Activated CD4-positive, alpha-beta T cell treated with anti-CD3 and anti-CD28 coated beads for 36 hours (primary cell): ENCODE data around the gene ATP6V0B. TPM values are rescaled to one million over a fixed set of nuclear protein-coding genes. Genes with fewer than 3 reads are reported as not detected.

Experiments
- ATAC-seq: fragments of 200-7000 bp; cut with Tn5 transposase; one replicate; pipeline ENCODE4 v1.10.0; 2021; ENCODE audit warnings: mild to moderate bottlenecking, moderate library complexity
- CTCF ChIA-PET: fragments of 350-600 bp; sonication (Branson Sonifier 250); formaldehyde crosslinking; loops from one replicate; lab custom pipeline; 2021; ENCODE audit warnings: antibody characterized with exemption; lab: Charles Lee
- POLR2A ChIA-PET: fragments of 350-600 bp; sonication (Branson Sonifier 250); formaldehyde crosslinking; loops from one replicate; lab custom pipeline; 2021; ENCODE audit warnings: antibody characterized with exemption, inconsistent platforms; lab: Charles Lee
- DNase-seq: peaks from one replicate; pipeline ENCODE4 v3.0.0-alpha.2; 2020
- H3K27ac Mint-ChIP-seq: one replicate; pipeline ENCODE4 v1.8.0; 2021; ENCODE audit warnings: mixed read lengths
- H3K27me3 Mint-ChIP-seq: one replicate; pipeline ENCODE4 v1.8.0; 2021; ENCODE audit warnings: mixed read lengths
- H3K36me3 Mint-ChIP-seq: one replicate; pipeline ENCODE4 v1.8.0; 2021; ENCODE audit warnings: low read depth, mixed read lengths
- H3K4me1 Mint-ChIP-seq: one replicate; pipeline ENCODE4 v1.8.0; 2021; ENCODE audit warnings: mixed read lengths
- H3K4me3 Mint-ChIP-seq: one replicate; pipeline ENCODE4 v1.8.0; 2021; ENCODE audit warnings: mild to moderate bottlenecking, moderate library complexity, mixed read lengths
- H3K9me3 Mint-ChIP-seq: one replicate; pipeline ENCODE4 v1.8.0; 2021; ENCODE audit warnings: low read depth, mixed read lengths
- intact Hi-C, 2 experiments: fragments of 100-400 bp; cut with DNase I in 1 of 2; cut with micrococcal nuclease in 1 of 2; formaldehyde crosslinking; loops; one replicate each; pipeline versions ENCODE4 v1.14.2 to v1.15.1; 2022 to 2024; cut with DNase I, micrococcal nuclease
- total RNA-seq, 2 experiments: library from RNA; stranded (reverse); gene quantifications; one replicate each; pipeline ENCODE4 v1.2.3, GENCODE V29; 2021

The ATP6V0B gene
- total RNA-seq, 2 experiments from 2014 or later: 39.4 to 75.6 TPM

DNA sequence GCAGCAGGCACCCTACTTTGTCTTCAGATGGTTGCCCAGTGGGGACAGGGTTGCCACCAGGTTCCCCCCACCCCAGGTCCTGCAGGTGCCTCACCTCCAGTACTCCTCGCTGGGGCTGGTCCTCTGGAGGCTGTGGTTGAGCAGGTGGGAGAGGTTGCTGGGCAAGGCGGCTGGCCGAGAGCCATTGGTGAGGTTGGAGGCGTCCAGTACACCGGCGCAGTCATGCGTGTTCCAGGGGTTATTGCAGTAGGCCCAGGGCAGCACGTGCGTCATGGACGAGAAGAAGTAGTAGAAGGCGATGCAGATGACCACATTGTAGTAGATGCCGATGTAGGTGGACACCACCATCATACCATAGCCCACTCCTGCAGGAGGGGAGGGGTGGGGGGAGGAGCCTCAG lies 33.5 kb downstream of the ATP6V0B start:
- H3K27me3 Mint-ChIP-seq: no peaks in the 10 kb centered on the region
- intact Hi-C loops: no loop called here
- ATAC-seq (no peak), DNase-seq (no peak)
- H3K4me1 Mint-ChIP-seq: peaks cover 4% of the 10 kb centered on the region
- POLR2A ChIA-PET: no interaction called here
- no peaks in the 10 kb centered on the region for H3K9me3 Mint-ChIP-seq
- CTCF ChIA-PET: no interaction called here
- peaks cover 5% of the 10 kb centered on the region for H3K36me3 Mint-ChIP-seq
- H3K4me3 Mint-ChIP-seq: no peak overlapping the region
- no peak overlapping the region for H3K27ac Mint-ChIP-seq

- POLR2A ChIA-PET: no interaction called here
- no peak overlapping the region for H3K4me3 Mint-ChIP-seq
- H3K27ac Mint-ChIP-seq: no peak overlapping the region
- ATAC-seq: no peak
- no peak for DNase-seq
- intact Hi-C loops: no loop called here
- peaks cover 9% of the 10 kb centered on the region for H3K4me1 Mint-ChIP-seq
- no peaks in the 10 kb centered on the region for H3K27me3 Mint-ChIP-seq
- CTCF ChIA-PET: no interaction called here
- no peaks in the 10 kb centered on the region for H3K9me3 Mint-ChIP-seq
- peaks cover 3% of the 10 kb centered on the region for H3K36me3 Mint-ChIP-seq
These were observed 36.2 kb downstream of the ATP6V0B start for GRCh38 chr1:44010935-44011471.

DNA sequence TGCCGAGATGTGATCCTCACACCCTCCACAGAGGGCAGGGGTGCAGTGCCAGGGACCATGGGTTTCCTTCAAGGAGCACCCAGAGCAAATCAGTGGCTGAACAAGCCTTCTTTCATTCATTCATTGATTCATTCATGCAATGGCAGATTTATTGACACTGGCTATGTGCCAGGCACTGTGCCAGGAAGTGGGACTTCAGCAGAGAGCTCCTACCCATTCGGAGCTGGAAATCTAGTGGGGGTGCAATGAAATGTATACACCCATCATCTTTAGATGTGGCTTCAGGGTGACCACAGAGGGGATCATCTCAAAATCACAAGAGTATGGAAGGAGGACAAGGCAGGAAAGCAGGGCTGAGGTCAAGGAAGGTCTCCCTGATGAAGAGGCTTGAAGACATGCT lies 37.6 kb downstream of the ATP6V0B start:
- no peak for DNase-seq
- intact Hi-C loops: no loop called here
- H3K4me1 Mint-ChIP-seq: peaks cover 9% of the 10 kb centered on the region
- no peak overlapping the region for H3K4me3 Mint-ChIP-seq
- no peaks in the 10 kb centered on the region for H3K9me3 Mint-ChIP-seq
- no peak for ATAC-seq
- no peaks in the 10 kb centered on the region for H3K27me3 Mint-ChIP-seq
- no peak overlapping the region for H3K27ac Mint-ChIP-seq
- H3K36me3 Mint-ChIP-seq: peaks cover 3% of the 10 kb centered on the region
- ChIA-PET CTCF (interaction anchor here (0.6 to 1.1 kb wide), 2 partner anchors 23 to 234 kb away, joined by 3 read pairs; no protein-coding TSS in a partner anchor), POLR2A (no interaction called here)

DNA sequence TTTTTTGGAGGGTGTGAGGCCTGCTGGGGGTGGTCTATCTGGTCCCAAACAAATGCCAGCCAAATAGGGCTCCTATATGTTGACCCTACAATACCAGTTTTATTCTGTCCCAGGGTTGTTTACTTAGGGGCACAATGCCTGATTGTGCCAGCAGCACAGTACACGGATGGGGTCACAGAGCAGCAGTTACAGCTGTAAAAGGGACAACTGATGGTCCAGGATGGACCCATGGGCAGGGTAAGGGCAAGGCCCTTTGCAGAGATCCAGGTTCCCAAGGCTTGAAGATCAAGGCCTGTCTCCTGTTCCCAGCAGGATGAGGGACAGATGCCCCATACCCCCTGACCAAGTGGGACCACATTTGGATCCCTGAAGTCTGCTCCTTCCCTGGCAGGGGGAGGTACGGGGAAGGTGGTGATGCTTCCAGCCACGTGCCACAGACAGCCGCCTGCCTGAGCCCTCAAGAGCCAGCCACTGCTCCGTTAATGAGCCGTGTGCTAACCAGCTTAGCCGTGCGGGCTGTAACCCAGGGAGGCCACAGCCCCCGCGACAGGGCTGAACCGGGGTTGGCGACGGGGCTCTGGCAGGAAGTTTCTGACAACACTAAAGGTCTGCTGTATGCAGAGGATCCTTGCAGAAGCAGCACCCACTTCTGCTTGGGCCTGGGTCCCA lies 38.3 kb downstream of the ATP6V0B start:
- ChIA-PET CTCF (interaction anchor here (0.6 to 1.1 kb wide), 3 partner anchors 14 to 234 kb away, joined by 3 to 4 read pairs (median 3); no protein-coding TSS in a partner anchor), POLR2A (no interaction called here)
- peak; percentile 33 for ATAC-seq
- Mint-ChIP-seq H3K27me3 (no peaks in the 10 kb centered on the region), H3K4me3 (no peak overlapping the region), H3K36me3 (peaks cover 3% of the 10 kb centered on the region), H3K4me1 (peaks cover 9% of the 10 kb centered on the region), H3K27ac (no peak overlapping the region), H3K9me3 (no peaks in the 10 kb centered on the region)
- intact Hi-C loops: no loop called here
- no peak for DNase-seq

GRCh38 chr1:44013949-44014348 lies 39.2 kb downstream of the ATP6V0B start:
- intact Hi-C loops: no loop called here
- POLR2A ChIA-PET: interaction anchor here (0.9 kb wide), 1 partner anchor 21 kb away, joined by 3 read pairs; no protein-coding TSS in a partner anchor
- DNase-seq: no peak
- no peak for ATAC-seq
- Mint-ChIP-seq H3K36me3 (peaks cover 3% of the 10 kb centered on the region), H3K4me1 (peaks cover 9% of the 10 kb centered on the region), H3K27ac (no peak overlapping the region), H3K9me3 (no peaks in the 10 kb centered on the region), H3K4me3 (no peak overlapping the region), H3K27me3 (no peaks in the 10 kb centered on the region)
- CTCF ChIA-PET: interaction anchor here (0.7 to 1.2 kb wide), 2 partner anchors 15 to 16 kb away, joined by 3 to 4 read pairs; no protein-coding TSS in a partner anchor

- POLR2A ChIA-PET: interaction anchor here (0.9 kb wide), 1 partner anchor 22 kb away, joined by 3 read pairs; no protein-coding TSS in a partner anchor
- CTCF ChIA-PET: interaction anchor here (1.1 to 1.2 kb wide), 2 partner anchors 8 to 15 kb away, joined by 3 to 6 read pairs; no protein-coding TSS in a partner anchor
- intact Hi-C loops: no loop called here
- no peaks in the 10 kb centered on the region for H3K27me3 Mint-ChIP-seq
- no peak overlapping the region for H3K4me3 Mint-ChIP-seq
- DNase-seq (no peak), ATAC-seq (no peak)
- no peak overlapping the region for H3K27ac Mint-ChIP-seq
- H3K36me3 Mint-ChIP-seq: peaks cover 3% of the 10 kb centered on the region
- no peaks in the 10 kb centered on the region for H3K9me3 Mint-ChIP-seq
- peaks cover 9% of the 10 kb centered on the region for H3K4me1 Mint-ChIP-seq
These were observed 39.8 kb downstream of the ATP6V0B start for GRCh38 chr1:44014365-44015104.

DNA sequence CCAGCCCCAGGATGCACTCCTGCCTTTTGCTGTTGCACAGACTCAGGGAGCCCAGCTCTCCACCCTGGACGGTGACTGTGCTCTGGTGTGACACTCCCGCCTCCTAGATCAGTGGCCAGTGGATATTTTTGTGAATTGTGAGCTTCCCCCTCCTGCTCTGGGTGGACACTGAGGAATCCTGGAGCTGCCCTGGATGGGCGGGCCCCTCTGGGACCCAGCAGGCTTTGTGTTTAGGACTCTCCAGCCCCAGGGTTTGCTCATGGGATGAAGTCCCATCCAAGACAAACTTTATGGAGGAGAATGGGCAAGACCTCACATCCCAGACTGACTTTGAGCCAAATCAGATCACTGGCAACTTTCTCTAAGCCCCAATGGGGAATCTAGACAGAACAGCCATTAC lies 40.4 kb downstream of the ATP6V0B start:
- H3K4me1 Mint-ChIP-seq: peaks cover 9% of the 10 kb centered on the region
- DNase-seq: no peak
- intact Hi-C loops: no loop called here
- ChIA-PET CTCF (interaction anchor here (1.1 to 1.2 kb wide), 2 partner anchors 9 to 14 kb away, joined by 3 to 6 read pairs; no protein-coding TSS in a partner anchor), POLR2A (no interaction called here)
- no peak for ATAC-seq
- no peaks in the 10 kb centered on the region for H3K27me3 Mint-ChIP-seq
- H3K4me3 Mint-ChIP-seq: no peak overlapping the region
- H3K36me3 Mint-ChIP-seq: no peaks in the 10 kb centered on the region
- no peaks in the 10 kb centered on the region for H3K9me3 Mint-ChIP-seq
- no peak overlapping the region for H3K27ac Mint-ChIP-seq

GRCh38 chr1:44016041-44016889 lies 41.5 kb downstream of the ATP6V0B start:
- ATAC-seq (no peak), DNase-seq (no peak)
- H3K27me3 Mint-ChIP-seq: no peaks in the 10 kb centered on the region
- ChIA-PET CTCF (no interaction called here), POLR2A (no interaction called here)
- peaks cover 9% of the 10 kb centered on the region for H3K4me1 Mint-ChIP-seq
- H3K36me3 Mint-ChIP-seq: no peaks in the 10 kb centered on the region
- intact Hi-C loops: no loop called here
- H3K9me3 Mint-ChIP-seq: no peaks in the 10 kb centered on the region
- no peak overlapping the region for H3K4me3 Mint-ChIP-seq
- H3K27ac Mint-ChIP-seq: no peak overlapping the region

DNA sequence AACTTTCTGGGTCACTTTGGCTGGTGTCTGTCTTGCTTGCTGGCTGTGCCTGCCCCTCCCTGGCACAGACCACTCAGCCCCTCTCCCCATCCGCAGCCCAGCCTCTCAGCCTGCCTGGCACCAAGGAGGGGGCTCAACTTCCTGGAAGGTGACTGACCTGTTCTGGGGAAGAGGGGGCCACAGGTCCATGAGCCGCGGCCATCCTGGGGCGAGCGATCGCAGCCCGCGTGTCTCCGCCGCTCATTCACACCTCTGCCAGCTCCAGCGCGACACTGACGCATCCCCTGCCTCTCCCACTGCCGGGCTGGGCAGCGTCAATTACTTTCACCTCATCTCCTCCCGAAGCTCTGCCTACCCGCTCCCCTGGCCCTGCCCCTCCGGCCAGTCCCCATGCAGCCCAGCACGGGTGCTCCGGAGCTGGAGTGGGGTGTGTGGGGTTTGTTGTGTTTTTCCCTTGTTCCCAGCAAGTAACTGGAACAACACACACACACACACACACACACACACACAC lies 42.2 kb downstream of the ATP6V0B start:
- no peak for DNase-seq
- H3K4me3 Mint-ChIP-seq: no peak overlapping the region
- H3K4me1 Mint-ChIP-seq: peaks cover 9% of the 10 kb centered on the region
- H3K27ac Mint-ChIP-seq: no peak overlapping the region
- ChIA-PET CTCF (interaction anchor here (1.8 kb wide), 1 partner anchor 20 kb away, joined by 8 read pairs; no protein-coding TSS in a partner anchor), POLR2A (no interaction called here)
- ATAC-seq: no peak
- intact Hi-C loops: no loop called here
- H3K36me3 Mint-ChIP-seq: peaks cover 3% of the 10 kb centered on the region
- no peaks in the 10 kb centered on the region for H3K9me3 Mint-ChIP-seq
- H3K27me3 Mint-ChIP-seq: no peaks in the 10 kb centered on the region

DNA sequence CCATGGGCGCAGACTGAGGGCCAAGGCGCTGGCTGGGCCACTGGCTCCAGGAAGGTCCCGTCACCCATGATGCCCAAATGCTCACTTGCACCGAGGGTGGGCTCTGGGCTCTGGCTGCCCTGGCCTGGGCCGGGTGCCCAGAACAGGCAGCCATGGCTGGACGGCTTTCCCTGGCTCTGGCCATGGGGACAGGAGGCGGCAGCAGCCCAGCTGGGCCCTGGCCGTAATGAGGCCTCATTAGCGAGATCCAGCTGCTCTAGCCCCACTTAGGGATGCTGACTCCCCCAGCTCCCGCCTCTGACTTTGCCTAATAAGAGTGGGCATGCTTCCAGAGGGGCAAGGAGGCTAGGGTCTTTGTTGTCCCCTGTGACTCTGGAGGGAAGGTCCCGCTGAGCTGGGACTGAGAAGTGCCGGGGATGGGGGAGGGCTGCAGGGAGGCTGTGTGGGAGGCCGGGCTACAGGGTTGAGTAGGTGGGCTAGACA lies 44.7 kb downstream of the ATP6V0B start:
- ChIA-PET CTCF (interaction anchor here (2.6 kb wide), 1 partner anchor 14 kb away, joined by 12 read pairs; no protein-coding TSS in a partner anchor), POLR2A (no interaction called here)
- ATAC-seq (no peak), DNase-seq (no peak)
- Mint-ChIP-seq H3K9me3 (no peaks in the 10 kb centered on the region), H3K27ac (no peak overlapping the region), H3K27me3 (no peaks in the 10 kb centered on the region), H3K4me1 (no peaks in the 10 kb centered on the region), H3K36me3 (peaks cover 8% of the 10 kb centered on the region), H3K4me3 (no peak overlapping the region)
- intact Hi-C loops: no loop called here
